HepG2 (cell line): ENCODE measurements around the gene RPUSD4. TPM values are rescaled to one million over a fixed set of nuclear protein-coding genes. Genes with fewer than 3 reads are reported as not detected.

ENCODE experiments used
- ATAC-seq: fragments of 200-7000 bp; cut with Tn5 transposase; 3 replicates; pipeline ENCODE4 v1.9.1; 2020; ENCODE audit warnings: mild to moderate bottlenecking, moderate library complexity
- BruUV-seq: library from RNA; stranded (reverse); fragments of 400-500 nt; replicated peaks from 2 replicates; lab custom pipeline; 2021; lab: Mats Ljungman, UMichigan
- CTCF ChIA-PET: fragments of 300-600 bp; formaldehyde crosslinking; extraction: SDS; loops from one replicate; lab custom pipeline; 2021; ENCODE audit warnings: low total read pairs, inconsistent platforms, low intra/inter-chr PET ratio; lab: Yijun Ruan, JAX
- POLR2A ChIA-PET: fragments of 350-600 bp; sonication (Branson Sonifier 250); formaldehyde crosslinking; loops from one replicate; lab custom pipeline; 2020; ENCODE audit warnings: antibody characterized with exemption, inconsistent platforms; lab: Yijun Ruan, JAX
- DNase-seq: peaks from one replicate; pipeline ENCODE4 v3.0.0-alpha.2; 2015; ENCODE audit warnings: low spot score
- FAIRE-seq: peaks from 3 replicates; lab custom pipeline; 2011; peaks lifted over from hg19 to GRCh38; lab: Jason Lieb, UNC
- H2AFZ ChIP-seq: one replicate; pipeline ENCODE4 v1.6.1; 2011; ENCODE audit warnings: low read length, inconsistent platforms
- H3K27ac ChIP-seq: fragments of 300-600 bp; 3 replicates; pipeline ENCODE4 v1.8.0; 2011; ENCODE audit warnings: mixed run types, mild to moderate bottlenecking, mixed read lengths, low read length, inconsistent platforms; ENCODE audit not compliant: insufficient read depth; ENCODE audit errors: extremely low read length
- H3K27me3 ChIP-seq, 2 experiments: fragments of 200-600 bp in 1 of 2; 2 replicates in 1 of 2; 3 replicates in 1 of 2; pipeline versions ENCODE4 v1.6.0 to v1.8.0; 2011; ENCODE audit warnings: low read length in 2 of 2, mild to moderate bottlenecking in 2 of 2, moderate library complexity in 2 of 2, inconsistent platforms in 1 of 2; ENCODE audit not compliant: insufficient read depth in 2 of 2, control insufficient read depth in 1 of 2
- H3K36me3 ChIP-seq, 2 experiments: fragments of 200-600 bp in 1 of 2; replicated peaks in 1 of 2; 2 replicates in 1 of 2; 3 replicates in 1 of 2; pipeline versions ENCODE4 v1.5.1 to v1.8.0; 2011; ENCODE audit warnings: low read length in 2 of 2, inconsistent platforms in 1 of 2; ENCODE audit not compliant: insufficient read depth in 2 of 2, control insufficient read depth in 1 of 2
- H3K4me1 ChIP-seq: 2 replicates; pipeline ENCODE4 v1.5.1; 2012; ENCODE audit warnings: low read length, inconsistent platforms; ENCODE audit not compliant: insufficient read depth
- H3K4me2 ChIP-seq: 2 replicates; pipeline ENCODE4 v1.6.0; 2011; ENCODE audit warnings: low read depth, low read length, inconsistent platforms
- H3K4me3 ChIP-seq, 3 experiments: fragments of 200-600 bp in 1 of 3; sonication (generic), shearing (Covaris generic) in 1 of 3; replicated peaks in 1 of 3; 2 replicates each; pipeline ENCODE4 v1.5.1; 2011 to 2016; ENCODE audit warnings: low read length in 3 of 3, inconsistent platforms in 2 of 3, low read depth in 2 of 3, mild to moderate bottlenecking in 2 of 3, control low read depth in 1 of 3, mixed read lengths in 1 of 3; ENCODE audit not compliant: insufficient read depth in 1 of 3
- H3K79me2 ChIP-seq: one replicate; pipeline ENCODE4 v1.6.1; 2011; ENCODE audit warnings: low read length, inconsistent platforms; ENCODE audit not compliant: insufficient read depth
- H3K9ac ChIP-seq: 2 replicates; pipeline ENCODE4 v1.6.0; 2011; ENCODE audit warnings: mild to moderate bottlenecking, low read depth, low read length, inconsistent platforms; ENCODE audit not compliant: insufficient read depth
- H3K9me3 ChIP-seq: 2 replicates; pipeline ENCODE4 v1.5.1; 2012; ENCODE audit warnings: mild to moderate bottlenecking, low read length
- H4K20me1 ChIP-seq: 2 replicates; pipeline ENCODE4 v1.6.0; 2011; ENCODE audit warnings: inconsistent platforms, mild to moderate bottlenecking, low read length, moderate library complexity; ENCODE audit not compliant: insufficient read depth
- CHD4 ChIP-seq: fragments of 200-600 bp; sonication (generic); IDR thresholded peaks from 2 replicates; pipeline ENCODE4 v1.7.0; 2017; ENCODE audit warnings: mild to moderate bottlenecking, low read length, borderline replicate concordance
- FUBP1 ChIP-seq: sonication (generic); formaldehyde crosslinking; IDR thresholded peaks from 2 replicates; pipeline ENCODE4 v1.5.1; 2020; ENCODE audit warnings: missing genetic modification reagents, mild to moderate bottlenecking, borderline replicate concordance
- MAFK ChIP-seq, 2 experiments: IDR thresholded peaks in 1 of 2; conservative IDR thresholded peaks in 1 of 2; 2 replicates each; pipeline ENCODE4 v1.6.1; 2011; ENCODE audit warnings: improper control_type of control experiment in 2 of 2, low read length in 2 of 2
- NFATC3 ChIP-seq: sonication (generic); formaldehyde crosslinking; IDR thresholded peaks from 2 replicates; pipeline ENCODE4 v1.5.1; 2020; ENCODE audit warnings: mild to moderate bottlenecking, missing genetic modification reagents
- RBM39 ChIP-seq: fragments of 200-400 bp; formaldehyde crosslinking; IDR thresholded peaks from one replicate; pipeline ENCODE4 v1.6.1; 2018; ENCODE audit warnings: antibody characterized with exemption, mild to moderate bottlenecking, low read depth, low read length; ENCODE audit not compliant: poor library complexity, severe bottlenecking
- SALL2 ChIP-seq: sonication (generic); formaldehyde crosslinking; IDR thresholded peaks from 2 replicates; pipeline ENCODE4 v1.8.1; 2023; ENCODE audit warnings: mild to moderate bottlenecking, missing genetic modification reagents, inconsistent platforms
- SP5 ChIP-seq: IDR thresholded peaks from 2 replicates; pipeline ENCODE4 v1.6.1; 2016; ENCODE audit warnings: low read depth, borderline replicate concordance
- ZNF350 ChIP-seq: sonication (generic); formaldehyde crosslinking; IDR thresholded peaks from 2 replicates; pipeline ENCODE4 v1.4.0; 2020; ENCODE audit warnings: mild to moderate bottlenecking, low read depth, missing genetic modification reagents, borderline replicate concordance
- WGBS: methylation state at CpG from one replicate; pipeline ENCODE4 v1.1.6; 2017; ENCODE audit warnings: low lambda C conversion rate; 5-methylcytosine and 5-hydroxymethylcytosine counted together
- in situ Hi-C: cut with HindIII; loops from 2 replicates; pipeline ENCODE4 v1.10.0; 2017; ENCODE audit warnings: low pct_unique_long_range_greater_than_20kb; ENCODE audit not compliant: extremely low pct_ligation_motif_present
- intact Hi-C: fragments of 100-400 bp; cut with micrococcal nuclease; formaldehyde crosslinking; loops from one replicate; pipeline ENCODE4 v1.10.0; 2022; ENCODE audit not compliant: unreplicated experiment
- polyA plus RNA-seq, 8 experiments: library from polyadenylated mRNA; depleted of rRNA in 3 of 8; stranded (reverse) in 7 of 8; unstranded in 1 of 8; fragments of >200 nt; fragmentation: Illumina TruSeq in 4 of 8; extraction: Trizol in 4 of 8; gene quantifications; 2 replicates each; pipeline versions ENCODE4 v1.2.1 to v1.2.3, GENCODE V29; 2011 to 2016; ENCODE audit warnings: low read depth in 4 of 8, missing spikeins in 1 of 8, mixed read lengths in 1 of 8; ENCODE audit not compliant: insufficient read depth in 1 of 8
- total RNA-seq, 5 experiments: library from RNA; depleted of rRNA; stranded (reverse); fragments of >200 nt; fragmentation: Illumina TruSeq; extraction: Trizol; gene quantifications; 2 replicates each; pipeline ENCODE4 v1.2.3, GENCODE V29; 2016; ENCODE audit warnings: low read depth in 1 of 5
- TF ChIP-seq, protein P1 (sequence below): sonication (generic); formaldehyde crosslinking; IDR thresholded peaks from 2 replicates; pipeline ENCODE4 v1.4.0; 2020; ENCODE audit warnings: low read depth, mild to moderate bottlenecking, missing genetic modification reagents
- TF ChIP-seq, protein P2 (sequence below): sonication (generic); formaldehyde crosslinking; IDR thresholded peaks from 2 replicates; pipeline ENCODE4 v1.4.0; 2020; ENCODE audit warnings: mild to moderate bottlenecking, missing genetic modification reagents
- TF ChIP-seq, protein P3 (sequence below): sonication (generic); formaldehyde crosslinking; IDR thresholded peaks from 2 replicates; pipeline ENCODE4 v1.4.0; 2020; ENCODE audit warnings: missing genetic modification reagents

RPUSD4 gene
- total and polyA plus RNA-seq, 2 of the 13 experiments (the other 11 are each of a cell fraction or from before 2014, with no cell fraction given) = 45.0 to 52.9 TPM

- TF ChIP-seq, protein P1, sequence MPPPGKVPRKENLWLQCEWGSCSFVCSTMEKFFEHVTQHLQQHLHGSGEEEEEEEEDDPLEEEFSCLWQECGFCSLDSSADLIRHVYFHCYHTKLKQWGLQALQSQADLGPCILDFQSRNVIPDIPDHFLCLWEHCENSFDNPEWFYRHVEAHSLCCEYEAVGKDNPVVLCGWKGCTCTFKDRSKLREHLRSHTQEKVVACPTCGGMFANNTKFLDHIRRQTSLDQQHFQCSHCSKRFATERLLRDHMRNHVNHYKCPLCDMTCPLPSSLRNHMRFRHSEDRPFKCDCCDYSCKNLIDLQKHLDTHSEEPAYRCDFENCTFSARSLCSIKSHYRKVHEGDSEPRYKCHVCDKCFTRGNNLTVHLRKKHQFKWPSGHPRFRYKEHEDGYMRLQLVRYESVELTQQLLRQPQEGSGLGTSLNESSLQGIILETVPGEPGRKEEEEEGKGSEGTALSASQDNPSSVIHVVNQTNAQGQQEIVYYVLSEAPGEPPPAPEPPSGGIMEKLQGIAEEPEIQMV (CRISPR knock-in tag) = no peak
- TF ChIP-seq, protein P2, sequence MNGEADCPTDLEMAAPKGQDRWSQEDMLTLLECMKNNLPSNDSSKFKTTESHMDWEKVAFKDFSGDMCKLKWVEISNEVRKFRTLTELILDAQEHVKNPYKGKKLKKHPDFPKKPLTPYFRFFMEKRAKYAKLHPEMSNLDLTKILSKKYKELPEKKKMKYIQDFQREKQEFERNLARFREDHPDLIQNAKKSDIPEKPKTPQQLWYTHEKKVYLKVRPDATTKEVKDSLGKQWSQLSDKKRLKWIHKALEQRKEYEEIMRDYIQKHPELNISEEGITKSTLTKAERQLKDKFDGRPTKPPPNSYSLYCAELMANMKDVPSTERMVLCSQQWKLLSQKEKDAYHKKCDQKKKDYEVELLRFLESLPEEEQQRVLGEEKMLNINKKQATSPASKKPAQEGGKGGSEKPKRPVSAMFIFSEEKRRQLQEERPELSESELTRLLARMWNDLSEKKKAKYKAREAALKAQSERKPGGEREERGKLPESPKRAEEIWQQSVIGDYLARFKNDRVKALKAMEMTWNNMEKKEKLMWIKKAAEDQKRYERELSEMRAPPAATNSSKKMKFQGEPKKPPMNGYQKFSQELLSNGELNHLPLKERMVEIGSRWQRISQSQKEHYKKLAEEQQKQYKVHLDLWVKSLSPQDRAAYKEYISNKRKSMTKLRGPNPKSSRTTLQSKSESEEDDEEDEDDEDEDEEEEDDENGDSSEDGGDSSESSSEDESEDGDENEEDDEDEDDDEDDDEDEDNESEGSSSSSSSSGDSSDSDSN = peak; percentile 70
- TF ChIP-seq RBM39 = peak; percentile 22
- TF ChIP-seq, protein P3, sequence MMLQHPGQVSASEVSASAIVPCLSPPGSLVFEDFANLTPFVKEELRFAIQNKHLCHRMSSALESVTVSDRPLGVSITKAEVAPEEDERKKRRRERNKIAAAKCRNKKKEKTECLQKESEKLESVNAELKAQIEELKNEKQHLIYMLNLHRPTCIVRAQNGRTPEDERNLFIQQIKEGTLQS = no peak
Observed at GRCh38 chr11:126159719-126160344, 51.6 kb downstream of the RPUSD4 start (continued).

DNA sequence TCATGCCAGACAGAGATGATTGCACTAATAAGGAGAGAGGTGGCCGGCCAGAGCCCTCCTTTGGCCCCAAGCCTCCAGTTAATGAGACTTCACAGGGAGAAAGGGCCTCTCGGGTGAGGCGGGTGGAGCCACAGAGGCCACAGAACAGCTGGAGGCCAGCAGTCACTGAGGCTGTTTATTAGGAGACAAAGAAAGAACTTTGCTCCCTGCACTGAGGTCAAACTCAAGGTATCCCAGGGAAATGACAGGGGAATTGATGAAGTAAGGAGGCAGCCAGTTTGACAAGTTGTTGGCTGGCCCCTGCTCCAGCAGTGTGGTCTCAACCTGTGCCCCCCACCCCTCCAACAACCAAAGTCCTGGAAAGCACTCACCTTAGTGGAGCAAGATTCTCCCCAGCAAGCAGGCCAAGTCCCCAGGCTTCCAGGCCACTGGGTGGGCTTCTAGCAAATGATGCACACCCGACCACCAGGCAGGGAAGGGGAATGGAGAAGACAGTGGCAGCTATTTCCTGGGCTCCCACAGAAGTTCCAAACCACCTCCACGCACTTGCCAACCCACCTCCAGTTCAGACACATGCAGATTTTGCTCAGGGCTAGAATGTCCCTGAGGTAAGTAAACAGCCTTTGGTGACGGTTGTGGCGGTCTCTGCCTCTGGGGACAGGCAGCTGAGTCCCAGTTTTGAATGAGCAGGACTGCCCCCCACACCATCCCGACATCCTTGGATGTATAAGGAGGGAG, 53.2 kb downstream of the RPUSD4 start:
- POLR2A ChIA-PET = interaction anchor here (1.5 to 5.3 kb wide), 8 partner anchors 10 to 255 kb away, joined by 4 to 104 read pairs (median 8); partner anchors contain the start of genes CDON and PUS3
- intact Hi-C loops (no loop called here), in situ Hi-C loops (no loop called here)
- Histone ChIP-seq H3K79me2 (no peaks in the 10 kb centered on the region), H3K4me3 (peak overlapping the region; percentile 24 to 73 (median 41); a peak in 5 of 6 replicates), H3K9me3 (no peaks in the 10 kb centered on the region), H3K36me3 (no peaks in the 10 kb centered on the region), H2AFZ (no peak overlapping the region), H3K9ac (peak overlapping the region; percentile 60), H3K4me1 (peaks cover 74% of the 10 kb centered on the region), H4K20me1 (no peaks in the 10 kb centered on the region), H3K27me3 (no peaks in the 10 kb centered on the region), H3K4me2 (peak overlapping the region; percentile 87), H3K27ac (peak overlapping the region; percentile 80)
- no TSS peak for BruUV-seq
- ATAC-seq (peak; percentile 59), FAIRE-seq (peak; percentile 59), DNase-seq (peak; percentile 70)
- CTCF ChIA-PET = no interaction called here
- WGBS = 4% methylated on average over 7 of the region's 8 CpGs
- no peak for TF ChIP-seq SALL2
- TF ChIP-seq MAFK (conservative IDR thresholded peaks at IDR 0.05 in 1 of 2, IDR thresholded peaks at IDR 0.05 in 1 of 2; ENCODE audit: low read length in 2 of 2) = no peak
- TF ChIP-seq FUBP1 (CRISPR knock-in tag) = no peak
- TF ChIP-seq CHD4 = peak; percentile 65; the same call in 1 of the 2 replicates
- TF ChIP-seq ZNF350 (CRISPR knock-in tag) = peak; percentile 49; the same call in 1 of the 2 replicates
- TF ChIP-seq NFATC3 (CRISPR knock-in tag) = no peak
- peak; percentile 61; the same call in 1 of the 2 replicates for TF ChIP-seq SP5 (CRISPR knock-in tag)
